K562 (cell line): ENCODE results near the gene MRAP2. TPM values are rescaled to one million over a fixed set of nuclear protein-coding genes. Genes with fewer than 3 reads are reported as not detected.

Experiments
- ETV6 ChIP-seq, 3 experiments: fragments of 150-350 bp in 1 of 3; sonication (generic) in 1 of 3; formaldehyde crosslinking in 1 of 3; IDR thresholded peaks; 2 replicates each; pipeline versions ENCODE4 v1.6.1 to v1.8.0; 2014 to 2022; ENCODE audit warnings: borderline replicate concordance in 2 of 3, low read depth in 2 of 3, antibody characterized with exemption in 1 of 3, low read length in 1 of 3, mild to moderate bottlenecking in 1 of 3, missing genetic modification reagents in 1 of 3
- HNRNPK ChIP-seq: fragments of 200-400 bp; formaldehyde crosslinking; IDR thresholded peaks from one replicate; pipeline ENCODE4 v1.6.1; 2018; ENCODE audit warnings: mild to moderate bottlenecking, low read depth, low read length; ENCODE audit not compliant: poor library complexity, severe bottlenecking
- JUNB ChIP-seq: fragments of 450-650 bp; formaldehyde crosslinking; conservative IDR thresholded peaks from 2 replicates; pipeline ENCODE4 v1.4.0; 2020; ENCODE audit warnings: mild to moderate bottlenecking
- KLF6 ChIP-seq: fragments of 250-450 bp; sonication (Bioruptor Pico); IDR thresholded peaks from 2 replicates; pipeline ENCODE4 v1.4.0; 2020; ENCODE audit warnings: mild to moderate bottlenecking, moderate library complexity, borderline replicate concordance
- NCOA1 ChIP-seq: fragments of 450-650 bp; IDR thresholded peaks from 2 replicates; pipeline ENCODE4 v1.6.1; 2016; ENCODE audit warnings: low read depth
- NCOA2 ChIP-seq, 2 experiments: fragments of 450-650 bp; IDR thresholded peaks; 2 replicates each; pipeline ENCODE4 v1.6.1; 2018; ENCODE audit warnings: mild to moderate bottlenecking in 2 of 2, moderate library complexity in 1 of 2; ENCODE audit not compliant: partially characterized antibody in 2 of 2
- NFATC3 ChIP-seq: fragments of 450-650 bp; IDR thresholded peaks from 2 replicates; pipeline ENCODE4 v1.6.1; 2017; ENCODE audit warnings: mild to moderate bottlenecking
- NFIC ChIP-seq: fragments of 450-650 bp; IDR thresholded peaks from 2 replicates; pipeline ENCODE4 v1.6.1; 2017; ENCODE audit warnings: mild to moderate bottlenecking, inconsistent platforms
- PML ChIP-seq: IDR thresholded peaks from 2 replicates; pipeline ENCODE4 v1.6.1; 2012; ENCODE audit warnings: low read length, inconsistent platforms
- RBBP5 ChIP-seq: fragments of 200-600 bp; sonication (generic); IDR thresholded peaks from 2 replicates; pipeline ENCODE4 v1.6.1; 2012; ENCODE audit warnings: borderline replicate concordance, mild to moderate bottlenecking, low read length, control low read depth, inconsistent platforms; ENCODE audit not compliant: insufficient read depth, poor library complexity, severe bottlenecking
- RCOR1 ChIP-seq, 2 experiments: IDR thresholded peaks; 2 replicates each; pipeline ENCODE4 v1.6.1; 2012; ENCODE audit warnings: low read depth in 2 of 2, low read length in 2 of 2, borderline replicate concordance in 1 of 2, improper control_type of control experiment in 1 of 2
- RNF2 ChIP-seq: sonication (generic); IDR thresholded peaks from 2 replicates; pipeline ENCODE4 v1.6.1; 2016
- RUNX1 ChIP-seq: sonication (generic); IDR thresholded peaks from 2 replicates; pipeline ENCODE4 v1.6.1; 2016; ENCODE audit warnings: antibody characterized with exemption, low read depth
- SMAD2 ChIP-seq: fragments of 150-350 bp; IDR thresholded peaks from 2 replicates; pipeline ENCODE4 v1.6.1; 2014; ENCODE audit warnings: low read depth, mild to moderate bottlenecking, low read length
- SMARCA4 ChIP-seq: fragments of 450-650 bp; IDR thresholded peaks from 2 replicates; pipeline ENCODE4 v1.6.1; 2016
- TAF9B ChIP-seq: fragments of 450-650 bp; IDR thresholded peaks from 2 replicates; pipeline ENCODE4 v1.6.1; 2018; ENCODE audit warnings: mild to moderate bottlenecking; ENCODE audit not compliant: partially characterized antibody
- TCFL5 ChIP-seq: fragments of 250-450 bp; sonication (Bioruptor Pico); conservative IDR thresholded peaks from 2 replicates; pipeline ENCODE4 v1.6.1; 2021; ENCODE audit warnings: mild to moderate bottlenecking, moderate library complexity, matching md5 sums
- TRIM24 ChIP-seq, 2 experiments: fragments of 450-650 bp; IDR thresholded peaks; 2 replicates each; pipeline ENCODE4 v1.6.1; 2016
- ZBTB33 ChIP-seq: sonication (generic); formaldehyde crosslinking; IDR thresholded peaks from 2 replicates; pipeline ENCODE4 v1.8.1; 2023; ENCODE audit warnings: mild to moderate bottlenecking, missing genetic modification reagents
- ZBTB7A ChIP-seq: IDR thresholded peaks from 2 replicates; pipeline ENCODE4 v1.6.1; 2011; ENCODE audit warnings: low read depth, mild to moderate bottlenecking, low read length, moderate library complexity, borderline replicate concordance; ENCODE audit not compliant: control insufficient read depth
- ZNF174 ChIP-seq: fragments of 250-450 bp; sonication (Bioruptor Pico); IDR thresholded peaks from 2 replicates; pipeline ENCODE4 v1.4.0; 2020; ENCODE audit warnings: mild to moderate bottlenecking
- ZNF316 ChIP-seq: fragments of 450-650 bp; IDR thresholded peaks from 2 replicates; pipeline ENCODE4 v1.6.1; 2016
- ZNF395 ChIP-seq: fragments of 200-800 bp; sonication (Bioruptor generic); IDR thresholded peaks from 2 replicates; pipeline ENCODE4 v1.6.1; 2017; ENCODE audit warnings: missing genetic modification characterization, missing compliant biosample characterization
- polyA plus RNA-seq, 8 experiments: library from polyadenylated mRNA; depleted of rRNA in 4 of 8; stranded (reverse) in 5 of 8; unstranded in 3 of 8; fragments of >200 nt; fragmentation: Nextera tagmentation in 2 of 8; fragmentation: Illumina TruSeq in 1 of 8; extraction: Ambion mirVana in 2 of 8; extraction: Trizol in 1 of 8; gene quantifications; 2 replicates each; pipeline versions ENCODE4 v1.2.1 to v1.2.3, GENCODE V29; 2011 to 2014; ENCODE audit warnings: inconsistent platforms in 1 of 8, missing spikeins in 1 of 8
- total RNA-seq, 7 experiments: library from RNA; depleted of rRNA in 6 of 7; stranded (reverse); fragments of >200 nt in 6 of 7; fragmentation: Illumina TruSeq in 2 of 7; extraction: Trizol in 2 of 7; gene quantifications; 2 replicates each; pipeline versions ENCODE4 v1.2.1 to v1.2.3, GENCODE V29; 2011 to 2021; ENCODE audit warnings: low replicate concordance in 1 of 7

MRAP2 gene
- total and polyA plus RNA-seq, 9 of the 15 experiments (the other 6 are each of a cell fraction or from before 2014, with no cell fraction given) = 5.9 to 38.9 (median 9.3) TPM

GRCh38 chr6:84062519-84063154 is 29.1 kb downstream of the MRAP2 start (continued):
- no peak for TF ChIP-seq ZBTB7A
- TF ChIP-seq ZNF316 = peak; percentile 65; the same call in 1 of the 2 replicates
- TF ChIP-seq ZNF395 (CRISPR knock-in tag) = peak; percentile 74; the same call in 1 of the 2 replicates
- no peak for TF ChIP-seq TCFL5 (CRISPR knock-in tag)
- TF ChIP-seq RCOR1 (IDR thresholded peaks at IDR 0.05; ENCODE audit: borderline replicate concordance in 1 of 2, low read depth in 2 of 2, low read length in 2 of 2) = peak; percentile 97 to 100
- TF ChIP-seq ZBTB33 (CRISPR knock-in tag) = no peak
- TF ChIP-seq NCOA1 = peak; percentile 87; the same call in 1 of the 2 replicates
- no peak for TF ChIP-seq ZNF174 (CRISPR knock-in tag)
- TF ChIP-seq SMARCA4 = peak; percentile 99
- TF ChIP-seq NFATC3 = peak; percentile 98
- TF ChIP-seq PML = peak; percentile 97
- peak; percentile 25 for TF ChIP-seq TAF9B
- peak in 1 of 2 experiments; percentile 59; a peak in 1 of 4 replicates for TF ChIP-seq ETV6 (IDR thresholded peaks at IDR 0.05; ENCODE audit: borderline replicate concordance in 1 of 2, low read depth in 2 of 2, low read length in 1 of 2)
- TF ChIP-seq ETV6 (CRISPR knock-in tag; IDR thresholded peaks at IDR 0.05; ENCODE audit: borderline replicate concordance) = no peak
- TF ChIP-seq RBBP5 = no peak
- TF ChIP-seq NFIC = peak; percentile 91
- TF ChIP-seq RNF2 = peak; percentile 89
- TF ChIP-seq JUNB = peak; percentile 74
- TF ChIP-seq RUNX1 = peak; percentile 52; the same call in 1 of the 2 replicates
- TF ChIP-seq TRIM24 (IDR thresholded peaks at IDR 0.05) = peak; percentile 96
- peak; percentile 78 to 80 for TF ChIP-seq NCOA2 (IDR thresholded peaks at IDR 0.05; ENCODE audit: partially characterized antibody in 2 of 2)
- peak; percentile 52; the same call in 1 of the 2 replicates for TF ChIP-seq KLF6 (CRISPR knock-in tag)
- no peak for TF ChIP-seq SMAD2
- no peak for TF ChIP-seq HNRNPK
